IMR-90 (cell line): ENCODE data around the gene TSPAN33. TPM values are rescaled to one million over a fixed set of nuclear protein-coding genes. Genes with fewer than 3 reads are reported as not detected.

ENCODE experiments used
- ATAC-seq: fragments of 200-7000 bp; cut with Tn5 transposase; 2 replicates; pipeline ENCODE4 v1.9.1; 2020; ENCODE audit warnings: low read depth, mild to moderate bottlenecking, moderate library complexity
- BruUV-seq: library from RNA; stranded (reverse); fragments of 400-500 nt; replicated peaks from 2 replicates; lab custom pipeline; 2021; lab: Mats Ljungman, UMichigan
- CTCF ChIA-PET: fragments of 300-600 bp; formaldehyde crosslinking; extraction: SDS; loops from one replicate; lab custom pipeline; 2021; ENCODE audit warnings: antibody characterized with exemption; lab: Yijun Ruan, JAX
- POLR2A ChIA-PET: fragments of 300-600 bp; sonication (Branson Sonifier 250); formaldehyde crosslinking; loops from one replicate; lab custom pipeline; 2022; ENCODE audit warnings: antibody characterized with exemption; ENCODE audit not compliant: unreplicated experiment; lab: Charles Lee
- DNase-seq: peaks from one replicate; pipeline ENCODE4 v3.0.0; 2013
- H2AFZ ChIP-seq: replicated peaks from 2 replicates; pipeline ENCODE3; 2013; ENCODE audit warnings: low read length, mild to moderate bottlenecking; ENCODE audit not compliant: poor library complexity
- H2AK5ac ChIP-seq: 2 replicates; pipeline ENCODE4 v1.6.1; 2013; ENCODE audit warnings: low read depth, low read length, inconsistent platforms
- H2AK9ac ChIP-seq: replicated peaks from 2 replicates; pipeline ENCODE3; 2013; ENCODE audit warnings: mild to moderate bottlenecking, low read depth, low read length, moderate library complexity; ENCODE audit not compliant: poor library complexity
- H2BK120ac ChIP-seq: 2 replicates; pipeline ENCODE4 v1.6.1; 2013; ENCODE audit warnings: low read depth, low read length, inconsistent platforms
- H2BK15ac ChIP-seq: 3 replicates; pipeline ENCODE4 v1.6.1; 2013; ENCODE audit warnings: low read depth, low read length, inconsistent platforms
- H2BK20ac ChIP-seq: 2 replicates; pipeline ENCODE4 v1.6.1; 2013; ENCODE audit warnings: low read depth, mild to moderate bottlenecking, inconsistent platforms, low read length, moderate library complexity
- H2BK5ac ChIP-seq: 2 replicates; pipeline ENCODE4 v1.6.1; 2013; ENCODE audit warnings: mild to moderate bottlenecking, low read depth, low read length, inconsistent platforms; ENCODE audit not compliant: poor library complexity, severe bottlenecking
- H3K14ac ChIP-seq: replicated peaks from 2 replicates; pipeline ENCODE4 v1.6.1; 2013; ENCODE audit warnings: low read depth, low read length, inconsistent platforms
- H3K18ac ChIP-seq: 2 replicates; pipeline ENCODE4 v1.6.1; 2013; ENCODE audit warnings: low read depth, low read length, control low read depth
- H3K23ac ChIP-seq: 2 replicates; pipeline ENCODE4 v1.6.1; 2013; ENCODE audit warnings: low read depth, low read length, inconsistent platforms
- H3K27ac ChIP-seq: 2 replicates; pipeline ENCODE4 v1.5.1; 2013; ENCODE audit warnings: mild to moderate bottlenecking, control low read depth, low read length; ENCODE audit not compliant: insufficient read depth
- H3K27me3 ChIP-seq: 2 replicates; pipeline ENCODE4 v1.6.1; 2013; ENCODE audit warnings: low read length; ENCODE audit not compliant: control insufficient read depth, insufficient read depth
- H3K36me3 ChIP-seq: 2 replicates; pipeline ENCODE4 v1.6.1; 2013; ENCODE audit warnings: low read length, mixed read lengths; ENCODE audit not compliant: control insufficient read depth, insufficient read depth
- H3K4ac ChIP-seq: 2 replicates; pipeline ENCODE4 v1.6.1; 2013; ENCODE audit warnings: low read depth, low read length, inconsistent platforms
- H3K4me1 ChIP-seq: 2 replicates; pipeline ENCODE4 v1.6.1; 2013; ENCODE audit warnings: low read length, mixed read lengths; ENCODE audit not compliant: control insufficient read depth, insufficient read depth
- H3K4me2 ChIP-seq: 2 replicates; pipeline ENCODE4 v1.6.1; 2013; ENCODE audit warnings: low read depth, mild to moderate bottlenecking, control low read depth, low read length, moderate library complexity
- H3K4me3 ChIP-seq: 2 replicates; pipeline ENCODE4 v1.5.1; 2013; ENCODE audit warnings: low read depth, mild to moderate bottlenecking, control low read depth, low read length, moderate library complexity; ENCODE audit not compliant: insufficient read depth
- H3K56ac ChIP-seq: 2 replicates; pipeline ENCODE4 v1.6.1; 2013; ENCODE audit warnings: low read length, inconsistent platforms; ENCODE audit not compliant: insufficient read depth; ENCODE audit errors: extremely low read depth
- H3K79me1 ChIP-seq, 2 experiments: 2 replicates each; pipeline ENCODE4 v1.6.1; 2013; ENCODE audit warnings: low read length in 2 of 2, inconsistent platforms in 1 of 2, low read depth in 1 of 2
- H3K9ac ChIP-seq: 2 replicates; pipeline ENCODE4 v1.6.1; 2013; ENCODE audit warnings: low read depth, low read length, control low read depth
- H3K9me1 ChIP-seq: 2 replicates; pipeline ENCODE4 v1.6.1; 2013; ENCODE audit warnings: low read length, inconsistent platforms; ENCODE audit not compliant: insufficient read depth
- H3K9me3 ChIP-seq: 2 replicates; pipeline ENCODE4 v1.6.1; 2013; ENCODE audit warnings: low read length; ENCODE audit not compliant: control insufficient read depth, insufficient read depth
- H4K20me1 ChIP-seq: 2 replicates; pipeline ENCODE4 v1.6.1; 2013; ENCODE audit warnings: low read length, inconsistent platforms; ENCODE audit not compliant: insufficient read depth
- H4K5ac ChIP-seq: 2 replicates; pipeline ENCODE4 v1.6.1; 2013; ENCODE audit warnings: mild to moderate bottlenecking, low read depth, low read length, control low read depth
- H4K8ac ChIP-seq, 2 experiments: 2 replicates each; pipeline ENCODE4 v1.6.1; 2013; ENCODE audit warnings: low read depth in 2 of 2, low read length in 2 of 2, control low read depth in 1 of 2, inconsistent platforms in 1 of 2
- H4K91ac ChIP-seq: 2 replicates; pipeline ENCODE4 v1.6.1; 2013; ENCODE audit warnings: low read depth, low read length, inconsistent platforms; ENCODE audit not compliant: insufficient read depth
- BHLHE40 ChIP-seq: fragments of 150-350 bp; IDR thresholded peaks from 2 replicates; pipeline ENCODE4 v1.6.1; 2016; ENCODE audit warnings: mild to moderate bottlenecking, low read depth, low read length
- CEBPB ChIP-seq: IDR thresholded peaks from 2 replicates; pipeline ENCODE4 v1.6.1; 2012; ENCODE audit warnings: low read depth, low read length, improper control_type of control experiment
- CTCF ChIP-seq: conservative IDR thresholded peaks from 2 replicates; pipeline ENCODE4 v1.5.1; 2012; ENCODE audit warnings: mild to moderate bottlenecking, low read depth, low read length, improper control_type of control experiment
- ELK1 ChIP-seq: fragments of 150-350 bp; IDR thresholded peaks from 2 replicates; pipeline ENCODE4 v1.6.1; 2016; ENCODE audit warnings: low read depth, mild to moderate bottlenecking, low read length, moderate library complexity, borderline replicate concordance
- FOS ChIP-seq: fragments of 150-350 bp; IDR thresholded peaks from 2 replicates; pipeline ENCODE4 v1.6.1; 2016; ENCODE audit warnings: low read depth, low read length
- MAFK ChIP-seq: IDR thresholded peaks from 2 replicates; pipeline ENCODE4 v1.6.1; 2012; ENCODE audit warnings: low read depth, low read length, improper control_type of control experiment
- MXI1 ChIP-seq: IDR thresholded peaks from 2 replicates; pipeline ENCODE4 v1.6.1; 2012; ENCODE audit warnings: low read depth, mild to moderate bottlenecking, low read length, moderate library complexity, borderline replicate concordance
- NFE2L2 ChIP-seq: fragments of 150-350 bp; IDR thresholded peaks from 2 replicates; pipeline ENCODE4 v1.6.1; 2016; ENCODE audit warnings: low read depth, mild to moderate bottlenecking, low read length
- POLR2A ChIP-seq: IDR thresholded peaks from 2 replicates; pipeline ENCODE4 v1.6.1; 2012; ENCODE audit warnings: mild to moderate bottlenecking, low read depth, low read length
- RAD21 ChIP-seq: IDR thresholded peaks from 2 replicates; pipeline ENCODE4 v1.6.1; 2012; ENCODE audit warnings: low read length, improper control_type of control experiment
- RFX5 ChIP-seq: IDR thresholded peaks from 2 replicates; pipeline ENCODE4 v1.8.0; 2012; ENCODE audit warnings: low read depth, mild to moderate bottlenecking, low read length, moderate library complexity
- USF2 ChIP-seq: fragments of 150-350 bp; IDR thresholded peaks from 2 replicates; pipeline ENCODE4 v1.6.1; 2017; ENCODE audit warnings: mild to moderate bottlenecking, antibody characterized with exemption, low read length, low read depth
- whole genome bisulfite sequencing, 2 experiments: methylation state at CpG; one replicate each; pipeline versions ENCODE4 v1.1.5 to v1.1.7; 2013; ENCODE audit warnings: missing lambda C conversion rate in 2 of 2; ENCODE audit not compliant: insufficient read length in 1 of 2; ENCODE audit errors: extremely low coverage in 2 of 2; 5-methylcytosine and 5-hydroxymethylcytosine counted together
- dilution Hi-C: fragments of 300-500 bp; cut with HindIII; formaldehyde crosslinking; loops from one replicate; pipeline ENCODE4 v1.14.3; 2018; ENCODE audit warnings: low sequenced_read_pairs; ENCODE audit not compliant: unreplicated experiment
- in situ Hi-C: fragments of 300-500 bp; cut with MboI; formaldehyde crosslinking; loops from 3 replicates; pipeline ENCODE4 v1.14.3; 2019; ENCODE audit warnings: low sequenced_read_pairs, inconsistent platforms, mixed read lengths
- intact Hi-C: fragments of 100-400 bp; cut with micrococcal nuclease; formaldehyde crosslinking; loops from 2 replicates; pipeline ENCODE4 v1.10.0; 2022
- polyA plus RNA-seq, 3 experiments: library from polyadenylated mRNA; depleted of rRNA; stranded (reverse); fragments of >200 nt; gene quantifications; 2 replicates each; pipeline ENCODE4 v1.2.3, GENCODE V29; 2012; ENCODE audit warnings: low replicate concordance in 1 of 3
- total RNA-seq: library from RNA; depleted of rRNA; stranded (reverse); fragments of >200 nt; gene quantifications from 2 replicates; pipeline ENCODE4 v1.2.3, GENCODE V29; 2012

The TSPAN33 gene
- total and polyA plus RNA-seq, 2 of the 4 experiments (the other 2 are of a cell fraction) = 0.17 to 0.36 TPM

GRCh38 chr7:129184981-129185670 lies 40.6 kb downstream of the TSPAN33 start (continued):
- TF ChIP-seq RAD21 (no peak), NFE2L2 (no peak), RFX5 (no peak), POLR2A (no peak), MAFK (no peak), MXI1 (no peak)

GRCh38 chr7:129186749-129187260 lies 42.3 kb downstream of the TSPAN33 start:
- H2AK9ac ChIP-seq = no peak overlapping the region
- BruUV-seq = no TSS peak
- no peak overlapping the region for H3K56ac ChIP-seq
- peaks cover 6% of the 10 kb centered on the region for H3K4me1 ChIP-seq
- dilution Hi-C loops = no loop called here
- H3K79me1 ChIP-seq = peaks cover 13 to 26% of the 10 kb centered on the region in 2 experiments; a peak in 3 of 4 replicates
- no peak overlapping the region for H4K5ac ChIP-seq
- no peak overlapping the region for H3K18ac ChIP-seq
- H4K91ac ChIP-seq = no peak overlapping the region
- no peak overlapping the region for H2AFZ ChIP-seq
- WGBS, 2 experiments = no CpG with 5 or more reads among the region's 6 CpGs
- H3K4me3 ChIP-seq = no peak overlapping the region
- no peak overlapping the region for H3K14ac ChIP-seq
- ChIA-PET CTCF (no interaction called here), POLR2A (no interaction called here)
- no peak overlapping the region for H2BK120ac ChIP-seq
- no peak overlapping the region for H2BK15ac ChIP-seq
- no peak overlapping the region for H3K27ac ChIP-seq
- intact Hi-C loops = no loop called here
- H3K27me3 ChIP-seq = peaks cover 11% of the 10 kb centered on the region
- H3K23ac ChIP-seq = no peak overlapping the region
- no peak overlapping the region for H2BK20ac ChIP-seq
- no peak overlapping the region for H2BK5ac ChIP-seq
- H3K4me2 ChIP-seq = no peak overlapping the region
- H3K9me3 ChIP-seq = no peaks in the 10 kb centered on the region
- no peak overlapping the region for H2AK5ac ChIP-seq
- H3K4ac ChIP-seq = no peak overlapping the region
- ATAC-seq (no peak), DNase-seq (no peak)
- peaks cover 5% of the 10 kb centered on the region for H3K9me1 ChIP-seq
- no peak overlapping the region for H4K8ac ChIP-seq
- no peaks in the 10 kb centered on the region for H3K36me3 ChIP-seq
- H3K9ac ChIP-seq = no peak overlapping the region
- H4K20me1 ChIP-seq = peaks cover 22% of the 10 kb centered on the region
- in situ Hi-C loops = no loop called here
- no peak for TF ChIP-seq RFX5
- TF ChIP-seq MAFK = no peak
- TF ChIP-seq BHLHE40 = no peak
- no peak for TF ChIP-seq ELK1
- TF ChIP-seq CTCF = no peak
- no peak for TF ChIP-seq USF2
- TF ChIP-seq FOS = no peak
- no peak for TF ChIP-seq NFE2L2
- TF ChIP-seq RAD21 = no peak
- no peak for TF ChIP-seq POLR2A
- no peak for TF ChIP-seq CEBPB
- TF ChIP-seq MXI1 = no peak
